Erythroblast (primary cell): ENCODE measurements around the gene PPP1CB.

ENCODE experiments used
- GATA1 ChIP-seq: IDR thresholded peaks from 2 replicates; pipeline ENCODE4 v1.6.1; 2011; ENCODE audit warnings: low read depth, mild to moderate bottlenecking, control low read depth, low read length, moderate library complexity
- POLR2A ChIP-seq: IDR thresholded peaks from 2 replicates; pipeline ENCODE4 v1.6.1; 2011; ENCODE audit warnings: mild to moderate bottlenecking, low read length

DNA sequence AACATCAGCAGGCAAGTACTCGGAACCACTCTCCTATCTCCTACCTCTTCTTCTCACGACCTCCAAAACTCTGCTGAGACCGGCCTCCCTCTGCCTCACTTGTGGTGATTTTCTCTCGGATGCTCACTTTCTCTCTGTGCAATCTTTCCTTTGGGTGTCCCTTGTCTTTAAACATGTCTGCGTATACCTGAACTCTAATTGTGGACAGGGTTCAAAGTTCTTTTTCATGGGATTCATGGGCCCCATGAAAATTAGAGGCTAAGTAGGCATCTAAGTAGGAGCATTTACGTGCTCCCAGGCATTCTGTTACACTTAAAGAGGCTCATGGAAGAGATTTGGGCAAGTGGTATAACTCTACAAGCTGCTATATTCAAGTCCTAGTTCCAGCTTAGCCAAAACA lies 2.1 kb upstream of the PPP1CB start:
- TF ChIP-seq POLR2A (no peak), GATA1 (no peak)
